Measurements from ENCODE around the gene CEBPE. TPM values are rescaled to one million over a fixed set of nuclear protein-coding genes. Genes with fewer than 3 reads are reported as not detected.

Gene CEBPE
- total RNA-seq, 1 experiment from 2014 or later, result not detected

GRCh38 chr14:23119363-23120327 lies 590 bp upstream of the CEBPE start:
- peaks cover 27% of the 10 kb centered on the region for H3K4me1 Mint-ChIP-seq (ENCODE audit: insufficient read depth, unreplicated experiment)
- intact Hi-C loops (cut with micrococcal nuclease), result loop anchor here (1.0 to 5.0 kb wide), 4 partner anchors 35 to 263 kb away; no protein-coding TSS in a partner anchor
- ChIA-PET CTCF (interaction anchor here (0.6 to 20.7 kb wide), 20 partner anchors 8 to 174 kb away, joined by 3 to 766 read pairs (median 6); partner anchors contain the start of gene SLC7A8), POLR2A (interaction anchor here (0.6 to 4.9 kb wide), 3 partner anchors 67 to 1131 kb away, joined by 3 to 78 read pairs (median 3); partner anchors contain the start of gene SLC7A8)
- BruUV-seq (replicated peaks), result no TSS peak
- no peak overlapping the region for H3K4me3 Mint-ChIP-seq (ENCODE audit: unreplicated experiment)
- no peak for DNase-seq (ENCODE audit: unreplicated experiment)
- TF ChIP-seq CTCF (IDR thresholded peaks at IDR 0.05; ENCODE audit: unreplicated experiment), result no peak
- no peaks in the 10 kb centered on the region for H3K27me3 Mint-ChIP-seq (ENCODE audit: insufficient read depth, unreplicated experiment)
- no peaks in the 10 kb centered on the region for H3K9me3 Mint-ChIP-seq (ENCODE audit: unreplicated experiment)
- no peak overlapping the region for H3K27ac Mint-ChIP-seq (ENCODE audit: low read depth, unreplicated experiment)
- H3K36me3 Mint-ChIP-seq (ENCODE audit: insufficient read depth, unreplicated experiment), result no peaks in the 10 kb centered on the region

- Mint-ChIP-seq H3K4me3 (ENCODE audit: unreplicated experiment) (no peak overlapping the region), H3K4me1 (ENCODE audit: insufficient read depth, unreplicated experiment) (peaks cover 16% of the 10 kb centered on the region), H3K9me3 (ENCODE audit: unreplicated experiment) (no peaks in the 10 kb centered on the region), H3K36me3 (ENCODE audit: insufficient read depth, unreplicated experiment) (no peaks in the 10 kb centered on the region), H3K27me3 (ENCODE audit: insufficient read depth, unreplicated experiment) (no peaks in the 10 kb centered on the region), H3K27ac (ENCODE audit: low read depth, unreplicated experiment) (no peak overlapping the region)
- no peak for DNase-seq (ENCODE audit: unreplicated experiment)
- no peak for TF ChIP-seq CTCF (IDR thresholded peaks at IDR 0.05; ENCODE audit: unreplicated experiment)
- ChIA-PET POLR2A (interaction anchor here (4.9 kb wide), 1 partner anchor 70 kb away, joined by 78 read pairs; the partner anchor contains the start of gene SLC7A8), CTCF (interaction anchor here (0.6 to 20.7 kb wide), 9 partner anchors 8 to 144 kb away, joined by 3 to 766 read pairs (median 4); partner anchors contain the start of gene SLC7A8)
- no TSS peak for BruUV-seq (replicated peaks)
- intact Hi-C loops (cut with micrococcal nuclease), result loop anchor here (5.0 kb wide), 1 partner anchor 265 kb away; no protein-coding TSS in a partner anchor
Observed at GRCh38 chr14:23117371-23118020, 1.6 kb downstream of the CEBPE start.

GRCh38 chr14:23115918-23116317 lies 3.1 kb downstream of the CEBPE start:
- intact Hi-C loops (cut with micrococcal nuclease), result loop anchor here (5.0 kb wide), 1 partner anchor 266 kb away; no protein-coding TSS in a partner anchor
- H3K4me1 Mint-ChIP-seq (ENCODE audit: insufficient read depth, unreplicated experiment), result peaks cover 16% of the 10 kb centered on the region
- no peaks in the 10 kb centered on the region for H3K27me3 Mint-ChIP-seq (ENCODE audit: insufficient read depth, unreplicated experiment)
- ChIA-PET CTCF (interaction anchor here (0.6 to 20.7 kb wide), 6 partner anchors 39 to 143 kb away, joined by 3 to 766 read pairs (median 4); partner anchors contain the start of genes AJUBA and SLC7A8), POLR2A (interaction anchor here (1.1 to 1.2 kb wide), 2 partner anchors 7 to 20 kb away, joined by 4 read pairs; no protein-coding TSS in a partner anchor)
- no peak for DNase-seq (ENCODE audit: unreplicated experiment)
- H3K36me3 Mint-ChIP-seq (ENCODE audit: insufficient read depth, unreplicated experiment), result no peaks in the 10 kb centered on the region
- no peak overlapping the region for H3K4me3 Mint-ChIP-seq (ENCODE audit: unreplicated experiment)
- H3K27ac Mint-ChIP-seq (ENCODE audit: low read depth, unreplicated experiment), result no peak overlapping the region
- no peak for TF ChIP-seq CTCF (IDR thresholded peaks at IDR 0.05; ENCODE audit: unreplicated experiment)
- no TSS peak for BruUV-seq (replicated peaks)
- H3K9me3 Mint-ChIP-seq (ENCODE audit: unreplicated experiment), result no peaks in the 10 kb centered on the region
